Measurements from ENCODE around the gene ICAM2. TPM values are rescaled to one million over a fixed set of nuclear protein-coding genes. Genes with fewer than 3 reads are reported as not detected.
"Not testable (repeated sequence)": the region's sequence is repeated elsewhere in the genome, so short reads cannot be mapped to it uniquely, and the experiment has no call there.

The ICAM2 gene
- polyA plus RNA-seq, 1 donor: 25.4 TPM

DNA sequence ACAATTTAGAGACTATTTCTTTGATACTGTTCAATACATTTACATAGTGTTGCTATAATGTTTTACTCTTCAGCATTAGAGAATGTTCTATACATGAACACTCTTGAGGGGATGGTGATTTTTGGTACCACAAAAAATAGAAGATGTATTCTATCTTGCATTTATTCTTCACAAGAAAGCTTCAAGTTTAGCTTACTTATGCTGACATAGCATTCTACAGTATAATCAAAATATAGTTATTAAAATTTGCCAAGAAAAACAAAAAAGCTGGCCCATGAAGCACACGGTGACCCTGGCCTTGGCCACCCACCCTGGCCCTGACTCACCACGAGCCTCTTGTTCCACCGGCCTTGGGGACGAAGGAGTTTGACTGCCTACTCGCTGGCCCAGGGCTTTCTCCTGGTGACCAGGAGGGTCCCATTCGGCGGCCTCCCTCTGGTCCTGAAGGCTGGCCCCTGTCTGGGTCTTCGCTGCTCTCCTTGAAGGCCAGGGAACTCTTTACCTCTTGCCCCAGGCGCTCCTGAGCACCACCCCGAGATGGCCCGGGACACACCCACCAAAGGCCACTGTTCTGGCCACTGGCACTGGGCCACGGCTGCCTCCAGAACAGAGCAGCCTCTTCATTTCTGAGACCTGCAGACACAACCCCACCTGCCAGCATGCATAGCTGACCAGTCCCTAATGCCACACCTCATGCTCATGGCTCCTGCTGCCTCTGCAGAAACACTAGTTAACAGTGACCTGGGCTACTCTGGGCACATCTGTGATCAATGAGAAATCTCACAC lies 22.5 kb upstream of the ICAM2 start:
- no peak for DNase-seq (ENCODE audit: low read depth)

DNA sequence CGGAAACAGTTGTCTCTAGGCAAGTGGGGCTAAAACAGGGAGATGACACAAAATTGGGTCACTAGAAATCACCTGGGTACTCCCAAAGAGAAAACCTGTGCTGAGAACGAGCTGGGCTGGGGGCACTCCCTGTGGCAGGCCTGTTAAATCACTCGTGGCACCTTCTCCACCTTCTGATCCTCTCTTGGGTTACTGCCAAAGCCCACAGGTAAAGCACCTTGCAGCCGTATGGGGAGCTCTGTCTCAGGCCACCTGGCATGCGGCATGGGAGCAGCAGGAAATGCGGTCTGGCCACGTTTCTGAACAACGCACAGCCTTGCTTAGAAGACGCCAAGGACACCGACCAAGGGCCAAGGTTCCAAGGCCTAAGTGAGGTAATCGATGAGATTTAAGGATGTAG lies 21.5 kb upstream of the ICAM2 start:
- no peak for DNase-seq (ENCODE audit: low read depth)

DNA sequence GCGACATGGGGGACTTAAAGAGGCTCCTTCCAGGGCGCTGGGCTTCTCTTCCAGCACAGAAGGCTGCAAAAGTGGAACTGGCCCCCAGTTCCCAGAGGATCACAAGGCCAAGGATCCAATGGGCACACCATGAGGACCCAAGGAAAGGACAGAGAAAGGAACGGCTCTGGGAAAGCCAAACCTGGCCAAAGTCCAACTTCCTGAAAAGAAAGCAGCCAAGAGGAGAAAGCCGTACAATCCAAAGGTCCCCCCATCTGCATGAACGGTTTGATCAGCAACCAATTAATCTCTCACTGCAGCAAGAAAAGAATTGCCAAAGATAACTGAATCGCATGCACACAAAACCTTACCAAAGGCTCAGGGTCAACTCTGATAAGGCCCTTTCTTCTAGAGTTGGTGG lies 19.8 kb upstream of the ICAM2 start:
- no peak for DNase-seq (ENCODE audit: low read depth)

DNA sequence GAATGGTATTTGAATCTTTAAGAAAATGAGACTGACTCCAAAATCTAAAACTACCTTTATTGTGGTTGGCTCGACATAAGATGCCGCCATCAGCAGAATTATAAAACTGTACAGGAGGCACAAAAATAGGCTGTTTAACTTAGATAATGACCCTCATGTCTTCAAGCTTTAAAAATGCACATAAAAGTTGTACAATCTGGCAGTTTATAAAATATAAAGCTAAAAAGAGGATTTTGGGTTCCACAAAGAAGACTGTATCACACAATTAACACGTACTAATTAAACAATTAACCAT lies 18.6 kb upstream of the ICAM2 start:
- DNase-seq (ENCODE audit: low read depth): no peak

DNA sequence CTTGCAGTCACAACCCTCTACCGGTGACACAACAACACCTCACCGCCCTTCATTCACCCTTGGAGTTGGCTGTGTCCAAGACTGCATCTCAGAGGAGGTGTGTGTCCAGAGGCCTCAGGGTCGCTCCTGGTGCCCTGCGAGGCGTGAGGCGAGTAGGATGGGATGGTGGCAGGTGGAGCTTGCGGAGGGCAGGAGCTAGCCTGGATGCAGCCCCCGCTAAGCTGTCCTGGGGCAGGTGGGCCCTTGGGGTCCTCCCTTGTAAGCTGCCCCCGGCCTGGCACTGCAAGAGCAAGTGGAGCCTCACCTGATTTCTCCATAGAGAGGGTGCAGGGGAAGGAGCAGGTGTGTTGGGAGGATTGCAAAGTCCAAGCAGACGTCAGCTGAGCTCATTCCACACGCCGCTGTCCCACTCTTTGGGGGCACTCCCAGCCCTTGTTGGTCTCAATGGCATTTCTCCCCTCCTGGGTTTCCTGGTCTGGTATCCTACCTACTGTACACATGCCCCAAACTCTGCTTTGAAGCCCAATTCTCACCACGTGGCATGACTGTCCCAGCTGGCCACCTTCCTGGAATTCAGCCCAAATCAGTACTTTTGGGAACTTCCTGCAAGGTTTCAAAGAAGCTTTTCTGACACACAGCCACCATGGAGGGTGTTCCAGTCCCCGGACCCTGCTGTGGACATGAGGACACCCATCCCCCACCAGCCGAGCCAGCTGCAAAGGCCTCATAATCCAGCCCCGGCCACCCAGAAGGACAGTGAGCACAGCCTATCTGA lies 18.1 kb upstream of the ICAM2 start:
- no peak for DNase-seq (ENCODE audit: low read depth)

DNA sequence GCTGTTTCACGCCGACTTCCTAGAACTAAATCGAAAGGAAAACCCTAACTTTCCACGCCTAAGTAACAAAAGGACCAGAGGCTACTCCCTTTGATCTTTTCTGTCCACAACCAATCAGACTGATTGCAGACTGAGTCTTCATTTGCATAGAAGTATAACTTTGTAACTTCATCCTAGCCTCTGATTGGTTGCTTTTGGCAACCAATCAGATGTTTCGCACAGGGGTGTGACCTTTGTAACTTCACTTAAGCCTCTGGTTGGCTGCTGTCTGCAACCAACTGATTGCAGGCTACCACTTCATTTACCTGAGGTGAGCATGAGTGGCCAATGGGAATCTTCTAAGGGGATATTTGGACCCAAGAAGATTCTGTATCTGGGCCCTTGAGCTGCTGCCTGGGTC lies 17.4 kb upstream of the ICAM2 start:
- DNase-seq (ENCODE audit: low read depth): no peak

DNA sequence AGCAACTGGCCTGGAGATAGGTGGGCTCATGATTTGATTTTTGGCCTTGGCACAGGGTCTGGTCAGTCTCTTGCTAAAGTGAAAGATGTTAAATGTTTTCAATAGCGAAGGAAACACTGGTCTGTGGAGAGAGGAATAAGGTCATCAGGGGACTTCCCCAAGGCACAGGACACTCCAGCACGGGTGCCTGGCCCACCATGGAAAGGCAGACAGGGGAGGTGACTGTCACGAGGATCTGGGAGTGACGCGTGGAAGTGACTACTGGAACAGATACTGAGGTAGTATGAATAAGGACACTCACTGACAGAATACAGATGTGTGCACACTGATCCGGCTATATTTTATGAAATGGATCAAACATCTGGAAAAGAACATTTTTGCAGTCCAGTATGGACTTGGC lies 16.7 kb upstream of the ICAM2 start:
- DNase-seq (ENCODE audit: low read depth): no peak

DNA sequence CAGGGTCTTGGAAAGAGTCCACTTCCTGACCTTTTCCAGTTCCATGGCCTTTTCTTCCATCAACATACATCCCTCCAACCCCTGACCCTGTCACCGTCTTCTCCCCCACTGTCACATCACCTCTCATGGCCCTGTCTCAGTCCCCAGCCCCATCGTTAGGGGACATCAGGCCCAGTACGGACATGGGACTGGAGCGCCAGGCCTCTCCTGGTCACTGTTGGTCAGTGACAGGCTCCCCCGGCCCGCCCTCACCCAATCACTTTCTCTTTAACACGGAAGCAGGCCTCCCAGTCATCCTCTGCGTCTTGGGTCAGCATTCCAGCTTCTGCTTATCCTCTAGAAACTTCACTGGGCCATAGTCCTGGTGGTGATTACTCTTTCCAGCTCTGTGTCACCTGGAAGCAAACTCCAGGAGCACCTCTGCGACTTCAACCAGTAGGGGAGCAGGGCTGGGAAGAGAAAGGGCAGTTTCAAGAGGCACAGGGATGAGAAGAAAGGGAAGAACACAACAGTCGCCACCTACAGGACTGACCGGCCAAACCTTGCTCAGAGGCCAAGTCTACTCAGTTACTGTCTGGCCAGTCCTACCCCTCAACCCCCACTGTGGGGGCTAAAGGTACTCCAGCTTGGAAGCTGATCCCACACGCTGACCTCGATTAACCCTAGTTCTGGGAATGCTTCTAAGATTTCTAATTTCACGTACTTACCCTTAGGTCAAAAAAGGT lies 15.9 kb upstream of the ICAM2 start:
- no peak for DNase-seq (ENCODE audit: low read depth)

DNA sequence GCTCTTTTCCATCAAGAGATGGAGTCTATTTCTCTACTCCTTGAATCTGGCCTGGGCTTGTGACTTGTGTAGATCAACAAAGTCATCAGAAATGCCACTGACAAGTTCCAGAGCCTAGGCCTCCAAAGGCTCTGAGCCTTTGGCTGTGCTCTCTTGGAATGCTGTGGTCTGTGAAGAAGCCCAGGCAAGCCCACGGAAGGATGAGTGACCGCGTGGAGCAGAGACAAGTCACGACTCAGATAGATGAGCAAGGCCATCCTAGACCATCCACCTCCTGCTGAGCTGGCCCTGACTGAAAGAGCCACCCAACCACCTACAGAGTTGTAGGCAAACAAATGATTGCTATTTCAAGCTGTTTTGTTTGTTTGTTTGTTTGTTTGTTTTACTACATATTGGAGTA lies 11.6 kb upstream of the ICAM2 start:
- no peak for DNase-seq (ENCODE audit: low read depth)

DNA sequence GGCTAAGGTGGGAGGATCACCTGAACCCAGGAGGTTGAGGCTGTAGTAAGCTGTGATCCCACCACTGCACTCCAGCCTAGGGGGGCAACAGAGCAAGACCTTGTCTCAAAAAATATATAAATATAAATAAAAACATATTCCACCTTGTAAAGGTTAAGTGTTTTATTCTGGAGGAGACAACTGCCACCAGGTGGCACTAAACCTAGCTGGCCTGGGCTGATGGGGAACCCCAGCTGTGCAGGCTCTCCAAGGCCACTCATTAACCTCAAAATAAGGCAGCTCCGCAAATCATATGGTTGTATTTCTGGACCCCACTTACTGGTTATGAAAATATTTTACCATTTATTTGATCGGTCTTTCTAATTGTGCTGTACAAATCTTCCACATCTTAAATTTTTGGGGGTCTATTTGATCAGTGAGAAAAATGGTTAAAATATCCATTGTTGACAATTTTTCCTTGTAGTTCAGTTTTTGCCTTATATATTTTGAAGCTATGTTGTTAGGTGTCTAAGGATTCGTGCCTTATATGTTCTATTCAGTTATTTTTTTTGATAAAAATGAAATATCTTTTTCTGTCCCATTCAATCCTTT lies 8.5 kb upstream of the ICAM2 start:
- DNase-seq (ENCODE audit: low read depth): no peak

DNA sequence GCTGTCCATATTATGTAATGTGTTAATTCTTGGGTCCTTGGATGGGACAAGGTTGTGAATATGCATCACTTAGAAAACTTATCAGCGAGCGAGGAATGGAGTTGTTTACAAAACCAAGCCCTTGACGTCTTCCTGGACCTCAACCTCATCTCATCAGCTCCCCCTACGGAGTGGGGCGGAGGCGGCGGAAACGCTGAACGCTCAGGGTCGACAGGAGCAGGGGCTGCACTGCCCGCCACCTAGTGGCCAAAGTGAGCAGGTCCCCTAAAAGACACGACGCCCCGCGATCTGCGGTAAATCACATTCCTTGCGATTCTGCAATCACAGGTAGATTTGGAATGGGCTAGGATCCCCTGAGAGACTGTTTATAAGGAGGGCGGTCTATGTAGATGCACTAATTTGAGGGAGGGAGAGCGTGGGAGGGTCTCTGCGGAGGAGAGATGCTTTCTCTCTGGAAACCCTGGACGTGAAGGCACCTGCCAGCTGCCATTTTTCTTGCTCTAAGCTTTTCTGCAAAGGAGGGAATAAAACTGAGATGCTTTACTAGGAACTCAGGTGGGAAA lies 5.4 kb upstream of the ICAM2 start:
- DNase-seq (ENCODE audit: low read depth): no peak

DNA sequence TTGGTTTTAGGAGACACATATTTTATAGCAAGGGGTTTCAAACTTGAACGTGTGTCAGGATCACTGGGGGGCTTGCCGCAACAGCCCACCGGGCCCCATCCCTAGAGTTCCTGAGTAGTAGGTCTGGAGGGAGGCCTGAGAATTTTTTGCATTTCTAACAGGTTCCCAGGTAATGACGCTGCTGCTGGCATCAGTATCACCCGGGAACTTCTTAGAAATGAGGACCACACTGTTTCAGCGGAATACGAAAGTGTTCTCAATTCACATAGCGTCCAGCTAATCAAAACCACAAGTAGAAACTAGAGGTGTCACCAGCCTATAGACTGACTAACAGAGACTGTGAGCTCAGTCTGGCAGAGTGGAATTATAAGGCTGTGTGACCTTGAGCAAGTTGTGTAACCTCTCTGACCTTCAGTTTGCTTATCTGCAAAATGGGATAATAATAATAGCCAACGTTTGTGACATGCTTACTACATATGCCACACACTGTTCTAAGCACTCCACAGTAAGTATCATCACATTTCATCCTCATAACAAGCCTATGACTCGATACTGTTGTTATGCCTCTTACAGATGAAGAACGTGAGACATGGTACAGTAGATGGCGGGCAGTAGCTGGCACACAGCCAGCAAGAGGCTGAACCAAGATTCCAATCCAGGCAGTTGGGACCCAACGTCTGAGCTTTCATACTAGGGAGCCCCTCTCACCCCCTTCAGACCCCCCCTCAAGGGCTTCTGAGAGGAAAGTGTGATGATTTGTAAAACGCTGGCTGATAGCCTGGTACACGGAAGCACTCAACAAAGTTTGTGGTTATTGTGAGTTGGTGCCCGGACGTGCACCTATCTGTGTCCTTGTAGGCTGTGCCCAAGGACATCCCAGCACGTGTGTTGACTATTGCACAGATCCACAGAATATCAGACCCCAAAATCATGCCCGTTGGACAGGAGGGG lies 4.6 kb upstream of the ICAM2 start:
- DNase-seq (ENCODE audit: low read depth): no peak

DNA sequence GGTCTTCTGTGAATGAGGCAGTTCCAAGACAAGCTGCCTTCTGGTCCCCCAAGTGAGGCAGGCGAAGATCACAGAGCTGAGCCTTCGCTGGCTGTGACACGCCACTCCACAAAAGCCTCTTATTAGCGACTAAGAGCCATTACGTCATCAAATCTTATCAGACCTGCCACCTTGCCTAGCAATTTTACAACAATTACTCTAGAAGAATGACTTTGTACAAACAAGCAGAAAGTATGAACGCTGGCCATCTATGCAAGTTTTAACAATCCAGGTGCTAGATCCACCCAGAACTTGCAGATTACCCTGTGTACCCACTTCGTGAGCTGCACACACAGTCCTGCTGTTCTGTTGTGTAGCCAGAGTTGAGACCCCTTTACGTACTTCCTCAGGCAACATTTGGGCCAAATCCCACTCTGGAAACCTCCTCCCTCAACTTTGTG lies 3.8 kb upstream of the ICAM2 start:
- no peak for DNase-seq (ENCODE audit: low read depth)

DNA sequence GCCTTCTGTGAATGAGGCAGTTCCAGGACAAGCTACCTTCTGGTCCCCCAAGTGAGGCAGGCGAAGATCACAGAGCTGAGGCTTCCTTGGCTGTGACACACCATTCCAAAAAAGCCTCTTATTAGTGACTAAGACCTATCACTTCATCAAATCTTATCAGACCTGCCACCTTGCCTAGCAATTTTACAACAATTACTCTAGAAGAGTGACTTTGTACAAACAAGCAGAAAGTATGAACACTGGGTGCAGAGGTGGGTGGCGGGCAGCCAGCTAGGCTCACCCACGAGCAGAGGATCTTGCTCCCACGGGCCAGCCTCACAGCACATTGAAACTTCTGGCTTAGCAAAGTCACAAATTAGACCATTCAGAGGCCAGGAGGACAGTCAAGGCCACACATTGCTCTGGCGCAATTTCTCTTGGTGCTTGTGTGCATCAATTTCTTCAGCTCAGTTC lies 2.2 kb upstream of the ICAM2 start:
- no peak for DNase-seq (ENCODE audit: low read depth)

DNA sequence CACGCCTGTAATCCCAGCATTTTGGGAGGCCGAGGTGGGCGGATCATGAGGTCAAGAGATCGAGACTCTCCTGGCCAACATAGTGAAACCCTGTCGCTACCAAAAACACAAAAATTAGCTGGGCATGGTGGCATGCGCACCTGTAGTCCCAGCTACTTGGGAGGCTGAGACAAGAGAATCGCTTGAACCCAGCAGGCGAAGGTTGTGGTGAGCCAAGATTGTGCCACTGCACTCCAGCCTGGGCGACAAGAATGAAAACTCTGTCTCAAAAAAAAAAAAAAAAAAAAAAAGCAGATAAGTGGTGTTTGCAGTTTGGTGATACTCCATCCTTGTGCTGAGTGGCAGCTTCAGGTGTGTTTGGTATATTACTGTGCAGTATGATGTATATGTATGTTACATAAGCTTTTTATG lies 877 bp downstream of the ICAM2 start:
- not testable (repeated sequence) for DNase-seq (ENCODE audit: low read depth)

DNA sequence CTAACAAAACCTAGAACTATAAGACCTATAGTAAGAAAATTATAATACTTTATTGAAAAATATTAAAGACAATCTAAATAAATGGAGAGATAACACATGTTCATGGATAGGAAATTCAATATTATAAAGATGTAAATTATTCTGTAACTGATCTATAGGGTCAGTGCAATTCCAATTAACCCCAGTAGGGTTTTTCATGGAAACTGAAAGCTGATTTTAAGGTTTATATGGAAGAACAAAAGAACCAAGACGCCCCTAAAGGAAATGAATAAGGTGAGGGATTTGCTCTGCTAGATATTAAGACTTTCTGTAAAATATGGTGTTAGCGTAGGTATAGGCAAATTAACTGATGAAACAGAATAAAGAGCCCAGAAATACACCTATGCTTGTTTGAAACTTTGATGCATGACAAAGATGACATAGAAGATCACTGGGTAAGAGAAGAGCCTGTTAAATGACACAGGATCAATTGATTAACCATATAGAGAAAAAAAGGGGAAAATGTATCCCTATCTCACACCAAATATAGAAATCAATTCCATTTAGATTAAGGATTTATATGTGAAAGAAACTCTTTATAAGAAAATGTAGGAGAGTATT lies 3.0 kb downstream of the ICAM2 start:
- no peak for DNase-seq (ENCODE audit: low read depth)

DNA sequence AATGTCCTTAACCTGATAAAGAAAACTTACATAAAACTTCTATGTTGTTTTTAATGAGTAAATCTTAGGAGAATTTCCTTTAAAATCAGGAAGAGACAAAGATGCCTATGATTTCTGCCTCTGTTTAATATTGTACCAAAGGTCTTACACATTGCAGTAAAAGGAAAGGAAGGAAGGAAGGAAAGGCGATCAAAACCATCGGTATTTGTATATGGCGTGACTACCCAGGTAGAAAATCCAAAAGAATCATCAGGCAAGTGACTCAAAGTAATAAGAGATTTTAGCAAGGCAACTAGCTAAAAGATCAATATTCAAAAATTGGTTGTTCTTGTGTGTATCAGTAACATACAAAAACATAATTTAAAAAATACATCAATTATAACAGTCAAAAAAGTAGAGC lies 3.5 kb downstream of the ICAM2 start:
- no peak for DNase-seq (ENCODE audit: low read depth)

DNA sequence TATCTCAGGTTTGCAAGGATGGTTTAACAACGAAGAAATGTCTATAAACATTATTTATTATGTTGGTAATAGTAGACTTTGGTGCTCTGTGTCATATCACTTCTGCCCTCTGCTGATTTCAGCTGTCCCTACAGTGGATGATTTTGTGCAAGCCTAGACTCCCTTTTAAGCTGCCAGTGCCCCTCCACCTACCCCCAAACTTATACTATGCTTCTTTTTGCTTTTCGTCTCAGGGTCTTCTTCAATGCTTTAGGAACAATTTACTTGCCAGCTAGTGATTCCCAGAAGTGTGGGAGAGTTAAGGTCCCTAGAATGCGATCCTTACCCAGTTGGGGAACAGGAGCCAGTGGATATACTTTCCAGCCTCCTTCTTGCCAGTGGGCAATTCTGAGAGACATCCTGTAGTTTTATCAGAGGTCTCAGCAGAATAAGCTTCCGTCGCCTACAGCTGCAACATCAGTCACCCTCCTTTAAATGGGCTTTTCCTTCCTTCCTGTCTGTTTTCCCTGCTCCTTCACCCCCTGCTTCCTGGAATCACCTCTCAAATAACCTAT lies 4.1 kb downstream of the ICAM2 start:
- DNase-seq (ENCODE audit: low read depth): no peak

DNA sequence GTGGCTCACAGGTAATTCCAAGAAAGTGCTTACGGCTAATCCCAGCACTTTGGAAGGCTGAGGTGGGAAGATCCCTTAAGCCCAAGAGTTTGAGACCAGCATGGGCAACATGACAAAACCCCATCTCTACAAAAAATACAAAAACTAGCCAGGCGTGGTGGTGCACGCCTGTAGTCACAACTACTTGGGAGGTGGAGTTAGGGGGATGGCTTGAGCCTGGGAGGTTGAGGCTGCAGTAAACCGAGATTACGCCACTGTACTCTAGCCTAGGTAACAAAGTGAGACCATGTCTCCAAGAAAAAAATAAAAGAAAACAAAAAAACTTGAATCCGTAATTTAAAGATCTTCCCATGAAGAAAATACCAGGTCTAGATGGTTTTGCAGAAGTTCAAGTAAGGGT lies 5.0 kb downstream of the ICAM2 start:
- DNase-seq (ENCODE audit: low read depth): no peak

Data from forelimb muscle (tissue), 1 donor.